Esophagus squamous epithelium (tissue), 4 donors: ENCODE measurements around the gene COX4I1.

ENCODE experiments used
- CTCF ChIP-seq, 6 experiments: fragments of 450-650 bp in 4 of 6; fragments of 200-600 bp in 2 of 6; sonication (generic) in 2 of 6; IDR thresholded peaks; one replicate each; pipeline ENCODE4 v1.5.1; 2016 to 2019; ENCODE audit warnings: antibody characterized with exemption in 6 of 6, mild to moderate bottlenecking in 4 of 6, moderate library complexity in 4 of 6
- POLR2A ChIP-seq, 4 donors: fragments of 450-650 bp; IDR thresholded peaks; one replicate each; pipeline ENCODE4 v1.6.1; 2017; ENCODE audit warnings: antibody characterized with exemption in 4 of 4, mild to moderate bottlenecking in 4 of 4, moderate library complexity in 3 of 4

- no peak for TF ChIP-seq CTCF (IDR thresholded peaks at IDR 0.05)
- TF ChIP-seq POLR2A (IDR thresholded peaks at IDR 0.05): no peak
These were observed 27.3 kb downstream of the COX4I1 start for GRCh38 chr16:85826686-85827247.
